Activated B cell treated with CpG ODN at 0.5 μM for 24 hours (primary cell): ENCODE data around the gene GRHL1. TPM values are rescaled to one million over a fixed set of nuclear protein-coding genes. Genes with fewer than 3 reads are reported as not detected.

Source experiments
- ATAC-seq: fragments of 200-7000 bp; cut with Tn5 transposase; one replicate; pipeline ENCODE4 v1.10.0; 2021; ENCODE audit warnings: low read depth, mild to moderate bottlenecking, moderate library complexity
- CTCF ChIA-PET: fragments of 350-600 bp; sonication (Branson Sonifier 250); formaldehyde crosslinking; loops from one replicate; lab custom pipeline; 2021; ENCODE audit warnings: antibody characterized with exemption; lab: Charles Lee
- POLR2A ChIA-PET: fragments of 350-600 bp; sonication (Branson Sonifier 250); formaldehyde crosslinking; loops from one replicate; lab custom pipeline; 2021; ENCODE audit warnings: antibody characterized with exemption; lab: Charles Lee
- DNase-seq: peaks from one replicate; pipeline ENCODE4 v3.0.0; 2022
- H3K27ac Mint-ChIP-seq: one replicate; pipeline ENCODE4 v1.8.0; 2020; ENCODE audit warnings: mixed read lengths
- H3K27me3 Mint-ChIP-seq: one replicate; pipeline ENCODE4 v1.8.0; 2021; ENCODE audit warnings: mixed read lengths
- H3K36me3 Mint-ChIP-seq: one replicate; pipeline ENCODE4 v1.8.0; 2021; ENCODE audit warnings: low read depth, mixed read lengths
- H3K4me1 Mint-ChIP-seq: one replicate; pipeline ENCODE4 v1.8.0; 2021; ENCODE audit warnings: mixed read lengths
- H3K4me3 Mint-ChIP-seq: one replicate; pipeline ENCODE4 v1.8.0; 2020; ENCODE audit warnings: mild to moderate bottlenecking, mixed read lengths
- H3K9me3 Mint-ChIP-seq: one replicate; pipeline ENCODE4 v1.8.0; 2020; ENCODE audit warnings: mixed read lengths
- CTCF ChIP-seq: fragments of 200-600 bp; IDR thresholded peaks from one replicate; pipeline ENCODE4 v1.8.0; 2022; ENCODE audit warnings: antibody characterized with exemption, mild to moderate bottlenecking
- intact Hi-C: fragments of 100-400 bp; cut with micrococcal nuclease; formaldehyde crosslinking; loops from one replicate; pipeline ENCODE4 v1.15.1; 2024
- total RNA-seq: library from RNA; stranded (reverse); gene quantifications from 2 replicates; pipeline ENCODE4 v1.2.3, GENCODE V29; 2022

GRHL1 gene
- total RNA-seq, 1 donor from 2014 or later = 0.95 TPM

- Mint-ChIP-seq H3K27me3 (peaks cover 8% of the 10 kb centered on the region), H3K9me3 (peaks cover 1% of the 10 kb centered on the region), H3K4me1 (no peaks in the 10 kb centered on the region), H3K36me3 (no peaks in the 10 kb centered on the region), H3K27ac (no peak overlapping the region), H3K4me3 (no peak overlapping the region)
- ATAC-seq (no peak), DNase-seq (no peak)
- TF ChIP-seq CTCF = no peak
- POLR2A ChIA-PET = no interaction called here
- CTCF ChIA-PET = interaction anchor here (1.7 kb wide), 1 partner anchor 38 kb away, joined by 6 read pairs; no protein-coding TSS in a partner anchor
- intact Hi-C loops = no loop called here
These were observed 71.0 kb downstream of the GRHL1 start for GRCh38 chr2:10022445-10022844.

DNA sequence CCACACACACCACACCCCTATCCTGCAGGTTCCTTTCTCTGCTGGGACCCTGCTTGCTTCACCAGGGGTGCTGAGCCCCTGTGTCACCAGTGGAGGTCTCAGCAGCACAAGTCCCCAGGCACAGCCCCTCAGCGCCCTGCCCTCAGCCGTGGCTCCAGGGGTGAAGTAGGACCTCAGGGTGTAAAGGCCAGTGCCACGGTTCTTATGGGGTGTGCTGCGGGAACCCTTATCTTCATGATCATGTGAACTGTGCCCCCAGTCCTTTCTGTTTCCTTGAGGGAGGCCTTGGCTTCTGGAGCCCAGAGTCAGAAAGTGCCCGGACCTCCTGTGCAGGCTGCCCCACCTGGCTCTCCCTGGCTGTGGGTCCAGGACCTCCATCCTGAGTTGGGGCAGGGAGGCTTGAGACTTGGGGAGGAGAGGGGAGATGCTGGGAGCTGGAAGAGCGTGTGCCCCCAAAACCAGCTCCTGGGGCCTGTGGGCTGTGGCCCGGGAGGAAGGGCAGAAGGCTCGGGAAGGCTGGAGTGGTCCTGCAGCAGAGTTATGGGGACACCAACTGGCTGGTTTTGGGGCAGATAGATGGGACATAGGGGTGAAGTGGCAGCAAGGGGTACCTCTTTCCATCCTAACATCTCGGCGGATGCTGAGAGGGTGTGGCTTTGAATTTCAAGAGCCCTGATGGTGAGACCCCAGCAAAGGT, 71.6 kb downstream of the GRHL1 start:
- ChIA-PET CTCF (no interaction called here), POLR2A (no interaction called here)
- Mint-ChIP-seq H3K27me3 (peaks cover 4% of the 10 kb centered on the region), H3K4me1 (peaks cover 3% of the 10 kb centered on the region), H3K4me3 (no peak overlapping the region), H3K36me3 (no peaks in the 10 kb centered on the region), H3K9me3 (no peaks in the 10 kb centered on the region), H3K27ac (no peak overlapping the region)
- TF ChIP-seq CTCF = no peak
- intact Hi-C loops = no loop called here
- ATAC-seq = no peak
- DNase-seq = no peak

GRCh38 chr2:10026940-10027569, 75.6 kb downstream of the GRHL1 start:
- Mint-ChIP-seq H3K4me3 (no peak overlapping the region), H3K9me3 (no peaks in the 10 kb centered on the region), H3K36me3 (no peaks in the 10 kb centered on the region), H3K4me1 (peaks cover 42% of the 10 kb centered on the region), H3K27ac (no peak overlapping the region), H3K27me3 (no peaks in the 10 kb centered on the region)
- intact Hi-C loops = no loop called here
- POLR2A ChIA-PET = interaction anchor here (0.7 to 4.6 kb wide), 2 partner anchors 17 to 1283 kb away, joined by 6 to 52 read pairs; partner anchors contain the start of gene KLF11
- no peak for TF ChIP-seq CTCF
- ATAC-seq = no peak
- DNase-seq = no peak
- CTCF ChIA-PET = interaction anchor here (2.1 kb wide), 1 partner anchor 43 kb away, joined by 9 read pairs; no protein-coding TSS in a partner anchor

- ChIA-PET POLR2A (interaction anchor here (1.6 to 4.6 kb wide), 3 partner anchors 16 to 417 kb away, joined by 4 to 52 read pairs (median 11); partner anchors contain the start of gene KLF11), CTCF (interaction anchor here (2.1 kb wide), 1 partner anchor 44 kb away, joined by 9 read pairs; no protein-coding TSS in a partner anchor)
These were observed 76.3 kb downstream of the GRHL1 start for GRCh38 chr2:10027660-10028330.

More at GRCh38 chr2:10027660-10028330, 76.3 kb downstream of the GRHL1 start:
- no peaks in the 10 kb centered on the region for H3K36me3 Mint-ChIP-seq
- TF ChIP-seq CTCF = no peak
- H3K27ac Mint-ChIP-seq = no peak overlapping the region
- intact Hi-C loops = no loop called here
- H3K4me3 Mint-ChIP-seq = no peak overlapping the region
- ATAC-seq (no peak), DNase-seq (no peak)
- H3K9me3 Mint-ChIP-seq = no peaks in the 10 kb centered on the region
- H3K4me1 Mint-ChIP-seq = peaks cover 47% of the 10 kb centered on the region
- H3K27me3 Mint-ChIP-seq = no peaks in the 10 kb centered on the region
